HL-60 (cell line): ENCODE data around the gene AGBL4.

Experiments used
- POLR2AphosphoS5 ChIP-seq: IDR thresholded peaks from 2 replicates; pipeline ENCODE4 v1.6.1; 2012; ENCODE audit warnings: low read depth
- TF ChIP-seq, protein P1 (sequence below): IDR thresholded peaks from one replicate; pipeline ENCODE4 v1.5.1; 2011; ENCODE audit warnings: low read length, control low read depth, inconsistent platforms; ENCODE audit not compliant: insufficient read depth

DNA sequence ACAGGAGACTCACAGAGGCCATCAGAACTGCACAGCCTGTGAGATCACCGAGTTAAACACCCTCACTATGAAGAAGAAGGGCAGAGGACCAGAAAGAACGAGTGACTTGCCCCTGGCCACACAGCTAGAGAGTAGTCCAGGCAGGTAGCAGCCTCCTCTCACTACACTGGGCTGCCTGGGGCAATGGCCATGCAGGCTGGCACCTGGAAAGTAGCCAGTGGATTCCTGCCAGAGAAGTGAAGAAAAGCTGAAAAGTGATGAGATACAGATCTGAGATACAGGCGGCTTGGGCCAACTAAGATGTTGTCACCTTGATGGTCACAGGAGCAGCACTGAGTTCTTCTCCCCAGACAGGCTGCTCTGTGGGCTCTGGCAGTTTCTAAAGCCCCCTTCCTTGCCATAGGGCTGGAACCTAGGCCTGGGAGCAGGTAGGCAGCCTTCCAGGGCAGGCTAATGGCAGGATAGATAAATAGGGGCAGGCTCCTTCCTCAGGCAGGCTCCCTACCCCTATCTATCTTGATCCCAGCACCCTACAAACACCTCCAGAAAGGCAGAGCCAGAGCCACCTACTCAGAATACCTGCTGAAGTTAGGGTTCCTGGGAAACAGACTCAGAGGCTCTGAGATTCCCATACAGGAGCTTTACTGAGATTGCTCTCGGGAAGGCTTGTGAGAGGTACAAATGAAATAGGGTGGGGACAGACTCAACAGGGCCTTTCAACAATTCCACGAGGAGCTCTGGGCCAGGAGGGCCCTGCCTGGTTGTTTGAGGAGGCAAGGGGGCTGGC lies 1353.3 kb downstream of the AGBL4 start:
- TF ChIP-seq, protein P1, sequence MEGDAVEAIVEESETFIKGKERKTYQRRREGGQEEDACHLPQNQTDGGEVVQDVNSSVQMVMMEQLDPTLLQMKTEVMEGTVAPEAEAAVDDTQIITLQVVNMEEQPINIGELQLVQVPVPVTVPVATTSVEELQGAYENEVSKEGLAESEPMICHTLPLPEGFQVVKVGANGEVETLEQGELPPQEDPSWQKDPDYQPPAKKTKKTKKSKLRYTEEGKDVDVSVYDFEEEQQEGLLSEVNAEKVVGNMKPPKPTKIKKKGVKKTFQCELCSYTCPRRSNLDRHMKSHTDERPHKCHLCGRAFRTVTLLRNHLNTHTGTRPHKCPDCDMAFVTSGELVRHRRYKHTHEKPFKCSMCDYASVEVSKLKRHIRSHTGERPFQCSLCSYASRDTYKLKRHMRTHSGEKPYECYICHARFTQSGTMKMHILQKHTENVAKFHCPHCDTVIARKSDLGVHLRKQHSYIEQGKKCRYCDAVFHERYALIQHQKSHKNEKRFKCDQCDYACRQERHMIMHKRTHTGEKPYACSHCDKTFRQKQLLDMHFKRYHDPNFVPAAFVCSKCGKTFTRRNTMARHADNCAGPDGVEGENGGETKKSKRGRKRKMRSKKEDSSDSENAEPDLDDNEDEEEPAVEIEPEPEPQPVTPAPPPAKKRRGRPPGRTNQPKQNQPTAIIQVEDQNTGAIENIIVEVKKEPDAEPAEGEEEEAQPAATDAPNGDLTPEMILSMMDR, result no peak
- TF ChIP-seq POLR2AphosphoS5, result no peak
